GM19395 (cell line): ENCODE results near the gene GRSF1.

ENCODE experiments used
- ATAC-seq: cut with Tn5 transposase; IDR thresholded peaks from one replicate; pipeline ENCODE4 v1.9.1; 2021; ENCODE audit warnings: mild to moderate bottlenecking, moderate library complexity; ENCODE audit not compliant: unreplicated experiment

The GRSF1 gene

GRCh38 chr4:70768301-70768948 is 71.3 kb downstream of the GRSF1 start:
- ATAC-seq, result no peak
